ENCODE results near the gene CADM1. TPM values are rescaled to one million over a fixed set of nuclear protein-coding genes. Genes with fewer than 3 reads are reported as not detected.

The CADM1 gene
- polyA plus RNA-seq, 4 donors, result 2.2 to 10.9 (median 5.8) TPM

- Histone ChIP-seq H3K27me3 (ENCODE audit: control insufficient read depth in 3 of 3, insufficient read depth in 3 of 3, low read length in 3 of 3) (no peaks in the 10 kb centered on the region), H3K4me3 (ENCODE audit: low read depth in 1 of 3, low read length in 3 of 3) (no peak overlapping the region), H3K36me3 (ENCODE audit: control insufficient read depth in 3 of 3, insufficient read depth in 2 of 3, low read depth in 1 of 3, low read length in 3 of 3) (no peaks in the 10 kb centered on the region), H3K27ac (ENCODE audit: low read depth in 1 of 3, low read length in 2 of 3) (no peak overlapping the region), H3K4me1 (ENCODE audit: control insufficient read depth in 3 of 3, insufficient read depth in 2 of 3, low read depth in 1 of 3, low read length in 2 of 3) (no peaks in the 10 kb centered on the region), H3K9me3 (ENCODE audit: control insufficient read depth in 2 of 2, insufficient read depth in 1 of 2, low read depth in 1 of 2, low read length in 1 of 2) (no peaks in the 10 kb centered on the region)
- WGBS, 3 donors, result 86 to 89% (median 88%) methylated on average over 6 of the region's 6 CpGs
- no peak for DNase-seq
- FAIRE-seq, result no peak
These were observed 199.3 kb downstream of the CADM1 start for GRCh38 chr11:115304774-115305472.

- 76 to 87% (median 78%) methylated on average over 2 of the region's 2 CpGs for WGBS, 3 donors
- Histone ChIP-seq H3K27me3 (ENCODE audit: control insufficient read depth in 3 of 3, insufficient read depth in 3 of 3, low read length in 3 of 3) (no peaks in the 10 kb centered on the region), H3K36me3 (ENCODE audit: control insufficient read depth in 3 of 3, insufficient read depth in 2 of 3, low read depth in 1 of 3, low read length in 3 of 3) (no peaks in the 10 kb centered on the region)
These were observed 200.2 kb downstream of the CADM1 start for GRCh38 chr11:115303929-115304531.

DNA sequence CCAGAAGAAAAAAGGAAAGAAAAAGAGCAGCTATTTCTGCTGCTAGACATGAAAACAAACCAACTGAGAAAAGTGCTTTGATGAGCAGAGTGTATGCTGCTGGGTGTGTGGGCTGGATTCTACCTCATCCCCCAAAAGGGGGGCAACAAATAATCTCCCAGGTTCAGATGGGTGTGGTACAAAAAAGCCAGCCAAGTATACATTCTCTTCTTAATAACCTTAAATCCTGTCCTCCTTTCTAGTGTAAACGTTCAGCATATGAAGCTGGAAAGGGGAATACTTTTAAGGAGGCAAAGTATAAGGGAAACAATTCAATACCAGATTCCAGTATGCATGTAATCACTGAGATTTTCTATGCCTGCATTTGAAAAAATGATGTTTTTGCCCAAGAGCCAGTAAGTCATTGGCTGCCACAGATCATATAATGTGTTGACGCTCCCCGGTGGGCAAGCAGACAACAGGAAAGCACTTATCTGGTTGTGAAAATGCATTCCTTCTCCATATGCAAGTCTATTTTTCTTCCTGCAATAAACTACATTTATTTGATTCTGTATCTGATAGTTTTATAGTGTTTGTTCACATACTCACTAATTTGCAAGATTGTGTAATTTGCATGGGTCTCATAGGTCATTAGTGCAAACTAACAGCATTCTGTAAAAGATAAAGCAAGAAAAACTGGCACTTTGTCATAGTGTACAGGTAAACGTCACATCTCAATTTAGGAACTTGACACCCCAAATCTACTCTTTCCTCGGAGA, 201.1 kb downstream of the CADM1 start:
- H3K27ac ChIP-seq (ENCODE audit: low read depth in 1 of 3, low read length in 2 of 3), result no peak overlapping the region
- H3K4me1 ChIP-seq (ENCODE audit: control insufficient read depth in 3 of 3, insufficient read depth in 2 of 3, low read depth in 1 of 3, low read length in 2 of 3), result no peaks in the 10 kb centered on the region
- H3K9me3 ChIP-seq (ENCODE audit: control insufficient read depth in 2 of 2, insufficient read depth in 1 of 2, low read depth in 1 of 2, low read length in 1 of 2), result no peaks in the 10 kb centered on the region
- 15 to 44% (median 30%) methylated on average over 5 of the region's 5 CpGs for WGBS, 3 donors
- H3K4me3 ChIP-seq (ENCODE audit: low read depth in 1 of 3, low read length in 3 of 3), result no peak overlapping the region
- no peaks in the 10 kb centered on the region for H3K36me3 ChIP-seq (ENCODE audit: control insufficient read depth in 3 of 3, insufficient read depth in 2 of 3, low read depth in 1 of 3, low read length in 3 of 3)
- DNase-seq, result peak in 1 of 2 donors; percentile 31
- no peak for FAIRE-seq
- no peaks in the 10 kb centered on the region for H3K27me3 ChIP-seq (ENCODE audit: control insufficient read depth in 3 of 3, insufficient read depth in 3 of 3, low read length in 3 of 3)

More at GRCh38 chr11:115303929-115304531, 200.2 kb downstream of the CADM1 start:
- Histone ChIP-seq H3K27ac (ENCODE audit: low read depth in 1 of 3, low read length in 2 of 3) (no peak overlapping the region), H3K4me3 (ENCODE audit: low read depth in 1 of 3, low read length in 3 of 3) (no peak overlapping the region), H3K4me1 (ENCODE audit: control insufficient read depth in 3 of 3, insufficient read depth in 2 of 3, low read depth in 1 of 3, low read length in 2 of 3) (no peaks in the 10 kb centered on the region), H3K9me3 (ENCODE audit: control insufficient read depth in 2 of 2, insufficient read depth in 1 of 2, low read depth in 1 of 2, low read length in 1 of 2) (no peaks in the 10 kb centered on the region)
- FAIRE-seq, result no peak
- no peak for DNase-seq

- WGBS, 3 donors, result 75 to 77% (median 77%) methylated on average over 5 of the region's 5 CpGs
- Histone ChIP-seq H3K27me3 (ENCODE audit: control insufficient read depth in 3 of 3, insufficient read depth in 3 of 3, low read length in 3 of 3) (no peaks in the 10 kb centered on the region), H3K9me3 (ENCODE audit: control insufficient read depth in 2 of 2, insufficient read depth in 1 of 2, low read depth in 1 of 2, low read length in 1 of 2) (no peaks in the 10 kb centered on the region), H3K4me3 (ENCODE audit: low read depth in 1 of 3, low read length in 3 of 3) (no peak overlapping the region), H3K27ac (ENCODE audit: low read depth in 1 of 3, low read length in 2 of 3) (no peak overlapping the region), H3K36me3 (ENCODE audit: control insufficient read depth in 3 of 3, insufficient read depth in 2 of 3, low read depth in 1 of 3, low read length in 3 of 3) (no peaks in the 10 kb centered on the region), H3K4me1 (ENCODE audit: control insufficient read depth in 3 of 3, insufficient read depth in 2 of 3, low read depth in 1 of 3, low read length in 2 of 3) (no peaks in the 10 kb centered on the region)
- DNase-seq, result no peak
- no peak for FAIRE-seq
These were observed 203.4 kb downstream of the CADM1 start for GRCh38 chr11:115300660-115301428.

- Histone ChIP-seq H3K27ac (ENCODE audit: low read depth in 1 of 3, low read length in 2 of 3) (no peak overlapping the region), H3K4me3 (ENCODE audit: low read depth in 1 of 3, low read length in 3 of 3) (no peak overlapping the region), H3K9me3 (ENCODE audit: control insufficient read depth in 2 of 2, insufficient read depth in 1 of 2, low read depth in 1 of 2, low read length in 1 of 2) (no peaks in the 10 kb centered on the region), H3K27me3 (ENCODE audit: control insufficient read depth in 3 of 3, insufficient read depth in 3 of 3, low read length in 3 of 3) (no peaks in the 10 kb centered on the region), H3K36me3 (ENCODE audit: control insufficient read depth in 3 of 3, insufficient read depth in 2 of 3, low read depth in 1 of 3, low read length in 3 of 3) (no peaks in the 10 kb centered on the region), H3K4me1 (ENCODE audit: control insufficient read depth in 3 of 3, insufficient read depth in 2 of 3, low read depth in 1 of 3, low read length in 2 of 3) (no peaks in the 10 kb centered on the region)
- DNase-seq, result no peak
- 78 to 91% (median 90%) methylated on average over 8 of the region's 8 CpGs for WGBS, 3 donors
- no peak for FAIRE-seq
These were observed 205.8 kb downstream of the CADM1 start for GRCh38 chr11:115298300-115299012.

DNA sequence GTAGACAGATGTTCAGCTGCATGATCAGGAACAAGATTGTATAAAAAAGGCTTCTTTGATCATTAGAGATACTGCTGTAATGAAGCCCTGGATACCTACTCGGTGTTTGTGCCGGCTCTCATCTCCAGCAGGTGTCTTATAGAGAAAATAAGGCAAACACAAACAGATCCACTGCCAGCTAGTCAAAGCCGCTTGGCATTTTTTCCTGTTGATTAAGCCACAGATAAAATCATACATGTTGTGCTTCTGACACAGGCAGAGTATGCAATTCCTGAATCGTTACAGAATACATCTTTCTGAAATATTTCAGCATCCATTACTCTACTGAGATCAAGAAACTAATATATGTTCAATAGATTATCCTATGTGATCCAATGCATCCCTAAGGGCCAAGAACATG, 206.9 kb downstream of the CADM1 start:
- Histone ChIP-seq H3K4me3 (ENCODE audit: low read depth in 1 of 3, low read length in 3 of 3) (no peak overlapping the region), H3K36me3 (ENCODE audit: control insufficient read depth in 3 of 3, insufficient read depth in 2 of 3, low read depth in 1 of 3, low read length in 3 of 3) (no peaks in the 10 kb centered on the region), H3K9me3 (ENCODE audit: control insufficient read depth in 2 of 2, insufficient read depth in 1 of 2, low read depth in 1 of 2, low read length in 1 of 2) (no peaks in the 10 kb centered on the region), H3K27ac (ENCODE audit: low read depth in 1 of 3, low read length in 2 of 3) (no peak overlapping the region), H3K4me1 (ENCODE audit: control insufficient read depth in 3 of 3, insufficient read depth in 2 of 3, low read depth in 1 of 3, low read length in 2 of 3) (no peaks in the 10 kb centered on the region), H3K27me3 (ENCODE audit: control insufficient read depth in 3 of 3, insufficient read depth in 3 of 3, low read length in 3 of 3) (no peaks in the 10 kb centered on the region)
- DNase-seq (no peak), FAIRE-seq (no peak)
- 84 to 87% (median 86%) methylated on average over 4 of the region's 4 CpGs for WGBS, 3 donors

DNA sequence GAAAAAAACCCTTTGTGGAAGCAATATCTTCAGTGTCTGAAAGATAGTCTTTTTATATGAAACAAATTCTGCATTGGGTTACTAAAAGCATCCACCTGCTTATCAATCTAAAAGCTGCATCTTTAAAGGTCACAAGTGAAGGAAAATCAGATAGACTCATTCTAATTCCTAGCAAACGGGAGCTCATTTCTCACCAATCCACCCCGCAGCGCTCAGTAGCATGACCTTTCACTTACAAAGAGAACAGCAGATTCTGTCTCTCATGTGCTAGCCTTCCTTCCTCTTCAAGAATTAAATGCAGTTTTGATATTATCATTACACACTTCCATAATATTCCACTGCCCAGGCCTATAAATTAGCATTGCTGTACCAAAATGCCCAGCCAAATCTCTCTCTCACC, 212.9 kb downstream of the CADM1 start:
- H3K9me3 ChIP-seq (ENCODE audit: control insufficient read depth in 2 of 2, insufficient read depth in 1 of 2, low read depth in 1 of 2, low read length in 1 of 2), result no peaks in the 10 kb centered on the region
- WGBS, 3 donors, result 58 to 84% (median 70%) methylated on average over 3 of the region's 3 CpGs
- no peak overlapping the region for H3K4me3 ChIP-seq (ENCODE audit: low read depth in 1 of 3, low read length in 3 of 3)
- H3K4me1 ChIP-seq (ENCODE audit: control insufficient read depth in 3 of 3, insufficient read depth in 2 of 3, low read depth in 1 of 3, low read length in 2 of 3), result peaks cover 0 to 4% (median 3%) of the 10 kb centered on the region in 3 donors
- H3K36me3 ChIP-seq (ENCODE audit: control insufficient read depth in 3 of 3, insufficient read depth in 2 of 3, low read depth in 1 of 3, low read length in 3 of 3), result no peaks in the 10 kb centered on the region
- no peak for DNase-seq
- H3K27me3 ChIP-seq (ENCODE audit: control insufficient read depth in 3 of 3, insufficient read depth in 3 of 3, low read length in 3 of 3), result no peaks in the 10 kb centered on the region
- FAIRE-seq, result no peak
- no peak overlapping the region for H3K27ac ChIP-seq (ENCODE audit: low read depth in 1 of 3, low read length in 2 of 3)

DNA sequence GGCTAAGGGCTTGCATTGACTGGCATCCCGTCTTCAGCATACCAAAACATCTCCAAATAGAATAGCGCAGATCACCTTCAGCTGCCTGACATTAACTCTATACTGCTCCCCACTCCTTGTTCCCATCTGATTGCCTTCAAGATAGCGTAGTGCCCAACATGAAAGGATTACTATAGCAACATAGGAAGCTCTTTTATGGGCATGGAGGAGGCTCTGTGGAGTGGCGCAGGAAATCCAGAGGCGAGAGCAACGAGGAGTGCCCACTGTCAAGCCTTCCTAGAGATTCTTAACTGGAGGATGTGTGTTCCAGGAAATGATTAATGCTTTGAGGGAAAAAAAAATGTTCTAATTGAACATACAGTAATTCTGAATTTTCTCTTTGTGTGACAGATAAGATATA, 213.3 kb downstream of the CADM1 start:
- 77 to 89% (median 86%) methylated on average over 6 of the region's 6 CpGs for WGBS, 3 donors
- no peak for DNase-seq
- H3K4me3 ChIP-seq (ENCODE audit: low read depth in 1 of 3, low read length in 3 of 3), result no peak overlapping the region
- no peak overlapping the region for H3K27ac ChIP-seq (ENCODE audit: low read depth in 1 of 3, low read length in 2 of 3)
- H3K4me1 ChIP-seq (ENCODE audit: control insufficient read depth in 3 of 3, insufficient read depth in 2 of 3, low read depth in 1 of 3, low read length in 2 of 3), result peaks cover 0 to 4% (median 3%) of the 10 kb centered on the region in 3 donors
- H3K27me3 ChIP-seq (ENCODE audit: control insufficient read depth in 3 of 3, insufficient read depth in 3 of 3, low read length in 3 of 3), result no peaks in the 10 kb centered on the region
- no peaks in the 10 kb centered on the region for H3K36me3 ChIP-seq (ENCODE audit: control insufficient read depth in 3 of 3, insufficient read depth in 2 of 3, low read depth in 1 of 3, low read length in 3 of 3)
- no peaks in the 10 kb centered on the region for H3K9me3 ChIP-seq (ENCODE audit: control insufficient read depth in 2 of 2, insufficient read depth in 1 of 2, low read depth in 1 of 2, low read length in 1 of 2)
- no peak for FAIRE-seq
